ENCODE measurements around the gene FBXO27.
A peak's percentile ranks its signal among the peaks of the same experiment; 100 is the strongest.

FBXO27 gene

GRCh38 chr19:39024875-39025641, 7.3 kb downstream of the FBXO27 start:
- Histone ChIP-seq H3K4me3 (replicated peaks; ENCODE audit: low read depth, low read length) (no peak overlapping the region), H3K27me3 (replicated peaks; ENCODE audit: control insufficient read depth, insufficient read depth, low read length) (no peaks in the 10 kb centered on the region), H3K36me3 (ENCODE audit: control insufficient read depth, insufficient read depth, low read length) (no peaks in the 10 kb centered on the region)
- peak; percentile 49 for DNase-seq (ENCODE audit: extremely low read depth, insufficient read length)
- no peak for TF ChIP-seq CTCF (IDR thresholded peaks at IDR 0.05; ENCODE audit: insufficient read depth, low read length, poor library complexity, severe bottlenecking)

GRCh38 chr19:39021063-39021462, 11.3 kb downstream of the FBXO27 start:
- Histone ChIP-seq H3K27me3 (replicated peaks; ENCODE audit: control insufficient read depth, insufficient read depth, low read length) (no peaks in the 10 kb centered on the region), H3K36me3 (ENCODE audit: control insufficient read depth, insufficient read depth, low read length) (no peaks in the 10 kb centered on the region), H3K4me3 (replicated peaks; ENCODE audit: low read depth, low read length) (no peak overlapping the region)
- no peak for TF ChIP-seq CTCF (IDR thresholded peaks at IDR 0.05; ENCODE audit: insufficient read depth, low read length, poor library complexity, severe bottlenecking)
- DNase-seq (ENCODE audit: extremely low read depth, insufficient read length), result peak; percentile 75

GRCh38 chr19:39017646-39018045, 14.7 kb downstream of the FBXO27 start:
- Histone ChIP-seq H3K4me3 (replicated peaks; ENCODE audit: low read depth, low read length) (no peak overlapping the region), H3K27me3 (replicated peaks; ENCODE audit: control insufficient read depth, insufficient read depth, low read length) (no peaks in the 10 kb centered on the region), H3K36me3 (ENCODE audit: control insufficient read depth, insufficient read depth, low read length) (no peaks in the 10 kb centered on the region)
- DNase-seq (ENCODE audit: extremely low read depth, insufficient read length), result no peak
- no peak for TF ChIP-seq CTCF (IDR thresholded peaks at IDR 0.05; ENCODE audit: insufficient read depth, low read length, poor library complexity, severe bottlenecking)

GRCh38 chr19:39017026-39017425, 15.3 kb downstream of the FBXO27 start:
- H3K27me3 ChIP-seq (replicated peaks; ENCODE audit: control insufficient read depth, insufficient read depth, low read length), result no peaks in the 10 kb centered on the region
- H3K36me3 ChIP-seq (ENCODE audit: control insufficient read depth, insufficient read depth, low read length), result no peaks in the 10 kb centered on the region
- no peak for TF ChIP-seq CTCF (IDR thresholded peaks at IDR 0.05; ENCODE audit: insufficient read depth, low read length, poor library complexity, severe bottlenecking)

GRCh38 chr19:39014037-39014436, 18.3 kb downstream of the FBXO27 start:
- H3K36me3 ChIP-seq (ENCODE audit: control insufficient read depth, insufficient read depth, low read length), result no peaks in the 10 kb centered on the region
- no peaks in the 10 kb centered on the region for H3K27me3 ChIP-seq (replicated peaks; ENCODE audit: control insufficient read depth, insufficient read depth, low read length)
- no peak for DNase-seq (ENCODE audit: extremely low read depth, insufficient read length)
- H3K4me3 ChIP-seq (replicated peaks; ENCODE audit: low read depth, low read length), result no peak overlapping the region
- no peak for TF ChIP-seq CTCF (IDR thresholded peaks at IDR 0.05; ENCODE audit: insufficient read depth, low read length, poor library complexity, severe bottlenecking)

More at GRCh38 chr19:39017026-39017425, 15.3 kb downstream of the FBXO27 start:
- DNase-seq (ENCODE audit: extremely low read depth, insufficient read length), result no peak
- no peak overlapping the region for H3K4me3 ChIP-seq (replicated peaks; ENCODE audit: low read depth, low read length)
